DND-41 (cell line): ENCODE measurements around the gene ADCY7.

Experiments
- EZH2 ChIP-seq: IDR thresholded peaks from 3 replicates; pipeline ENCODE4 v1.6.1; 2012; ENCODE audit warnings: borderline replicate concordance, low read depth, mild to moderate bottlenecking, moderate library complexity, low read length, inconsistent platforms; ENCODE audit not compliant: severe bottlenecking
- TF ChIP-seq, protein P1 (sequence below): IDR thresholded peaks from 2 replicates; pipeline ENCODE4 v1.5.1; 2012; ENCODE audit warnings: borderline replicate concordance, low read length, moderate library complexity, mild to moderate bottlenecking; ENCODE audit not compliant: poor library complexity, severe bottlenecking; ENCODE audit errors: extremely low read depth

- TF ChIP-seq, protein P1, sequence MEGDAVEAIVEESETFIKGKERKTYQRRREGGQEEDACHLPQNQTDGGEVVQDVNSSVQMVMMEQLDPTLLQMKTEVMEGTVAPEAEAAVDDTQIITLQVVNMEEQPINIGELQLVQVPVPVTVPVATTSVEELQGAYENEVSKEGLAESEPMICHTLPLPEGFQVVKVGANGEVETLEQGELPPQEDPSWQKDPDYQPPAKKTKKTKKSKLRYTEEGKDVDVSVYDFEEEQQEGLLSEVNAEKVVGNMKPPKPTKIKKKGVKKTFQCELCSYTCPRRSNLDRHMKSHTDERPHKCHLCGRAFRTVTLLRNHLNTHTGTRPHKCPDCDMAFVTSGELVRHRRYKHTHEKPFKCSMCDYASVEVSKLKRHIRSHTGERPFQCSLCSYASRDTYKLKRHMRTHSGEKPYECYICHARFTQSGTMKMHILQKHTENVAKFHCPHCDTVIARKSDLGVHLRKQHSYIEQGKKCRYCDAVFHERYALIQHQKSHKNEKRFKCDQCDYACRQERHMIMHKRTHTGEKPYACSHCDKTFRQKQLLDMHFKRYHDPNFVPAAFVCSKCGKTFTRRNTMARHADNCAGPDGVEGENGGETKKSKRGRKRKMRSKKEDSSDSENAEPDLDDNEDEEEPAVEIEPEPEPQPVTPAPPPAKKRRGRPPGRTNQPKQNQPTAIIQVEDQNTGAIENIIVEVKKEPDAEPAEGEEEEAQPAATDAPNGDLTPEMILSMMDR, result no peak
- TF ChIP-seq EZH2, result no peak
Observed at GRCh38 chr16:50288920-50289319, 22.6 kb downstream of the ADCY7 start.
